Keratinocyte (primary cell): ENCODE results near the gene TRIM13. TPM values are rescaled to one million over a fixed set of nuclear protein-coding genes. Genes with fewer than 3 reads are reported as not detected.

Experiments used
- DNase-seq: peaks from one replicate; pipeline ENCODE4 v3.0.0-alpha.2; 2011; ENCODE audit warnings: low read depth, missing footprints, low spot score
- FAIRE-seq: peaks from 2 replicates; lab custom pipeline; 2011; peaks lifted over from hg19 to GRCh38; lab: Jason Lieb, UNC
- H2AFZ ChIP-seq: 2 replicates; pipeline ENCODE4 v1.6.0; 2012; ENCODE audit warnings: low read length, control low read depth, inconsistent platforms; ENCODE audit not compliant: control insufficient read depth
- H3K27ac ChIP-seq: 2 replicates; pipeline ENCODE4 v1.5.1; 2011; ENCODE audit warnings: low read length; ENCODE audit not compliant: control insufficient read depth, insufficient read depth
- H3K27me3 ChIP-seq: 3 replicates; pipeline ENCODE4 v1.6.0; 2011; ENCODE audit warnings: low read length; ENCODE audit not compliant: control insufficient read depth, insufficient read depth; ENCODE audit errors: extremely low read depth
- H3K36me3 ChIP-seq, 2 experiments: 2 replicates in 1 of 2; 3 replicates in 1 of 2; pipeline ENCODE4 v1.5.1; 2011; ENCODE audit warnings: low read length in 2 of 2, mild to moderate bottlenecking in 1 of 2; ENCODE audit not compliant: control insufficient read depth in 2 of 2, insufficient read depth in 2 of 2; ENCODE audit errors: extremely low read depth in 1 of 2
- H3K4me1 ChIP-seq: 3 replicates; pipeline ENCODE4 v1.5.1; 2011; ENCODE audit warnings: low read length; ENCODE audit not compliant: control insufficient read depth, insufficient read depth; ENCODE audit errors: extremely low read depth
- H3K4me2 ChIP-seq: 3 replicates; pipeline ENCODE4 v1.6.0; 2011; ENCODE audit warnings: low read depth, low read length; ENCODE audit not compliant: control insufficient read depth, insufficient read depth; ENCODE audit errors: extremely low read depth
- H3K4me3 ChIP-seq, 3 experiments: fragments of 200-600 bp in 1 of 3; sonication (generic) in 1 of 3; 2 replicates in 2 of 3; 3 replicates in 1 of 3; pipeline ENCODE4 v1.5.1; 2011 to 2016; ENCODE audit warnings: low read length in 3 of 3, mild to moderate bottlenecking in 3 of 3, control low read depth in 2 of 3, inconsistent platforms in 1 of 3, low read depth in 1 of 3, mixed read lengths in 1 of 3, mixed run types in 1 of 3, moderate library complexity in 1 of 3; ENCODE audit not compliant: control insufficient read depth in 2 of 3, insufficient read depth in 2 of 3; ENCODE audit errors: extremely low read depth in 1 of 3
- H3K79me2 ChIP-seq: 2 replicates; pipeline ENCODE4 v1.6.0; 2012; ENCODE audit warnings: low read length; ENCODE audit not compliant: control insufficient read depth, insufficient read depth
- H3K9ac ChIP-seq: 3 replicates; pipeline ENCODE4 v1.6.0; 2011; ENCODE audit warnings: low read length; ENCODE audit not compliant: control insufficient read depth, insufficient read depth; ENCODE audit errors: extremely low read depth
- H3K9me1 ChIP-seq: 3 replicates; pipeline ENCODE4 v1.6.0; 2011; ENCODE audit warnings: low read length; ENCODE audit not compliant: control insufficient read depth, insufficient read depth; ENCODE audit errors: extremely low read depth
- H3K9me3 ChIP-seq: 2 replicates; pipeline ENCODE4 v1.5.1; 2012; ENCODE audit warnings: low read depth, low read length; ENCODE audit not compliant: control insufficient read depth
- H4K20me1 ChIP-seq: 3 replicates; pipeline ENCODE4 v1.6.0; 2011; ENCODE audit warnings: low read length; ENCODE audit not compliant: control insufficient read depth, insufficient read depth; ENCODE audit errors: extremely low read depth
- EZH2 ChIP-seq: IDR thresholded peaks from one replicate; pipeline ENCODE4 v1.6.1; 2012; ENCODE audit warnings: inconsistent platforms, mild to moderate bottlenecking, low read length, moderate library complexity
- dilution Hi-C: fragments of 300-500 bp; cut with MboI; formaldehyde crosslinking; loops from one replicate; pipeline ENCODE4 v1.7.0; 2020; ENCODE audit warnings: low sequenced_read_pairs; ENCODE audit not compliant: extremely low pct_ligation_motif_present
- polyA plus RNA-seq, 5 experiments: library from polyadenylated mRNA; depleted of rRNA in 3 of 5; stranded (reverse) in 3 of 5; stranded (forward) in 1 of 5; unstranded in 1 of 5; fragments of >200 nt; gene quantifications; 1 replicate in 1 of 5; 2 replicates in 3 of 5; 3 replicates in 1 of 5; pipeline versions ENCODE4 v1.2.1 to v1.2.3, GENCODE V29; 2011 to 2012; ENCODE audit warnings: missing spikeins in 2 of 5, low read depth in 1 of 5, low replicate concordance in 1 of 5
- TF ChIP-seq, protein P1 (sequence below), 3 experiments: IDR thresholded peaks in 1 of 3; conservative IDR thresholded peaks in 1 of 3; optimal IDR thresholded peaks in 1 of 3; 2 replicates in 2 of 3; 3 replicates in 1 of 3; pipeline versions ENCODE3 to v1.5.1; 2011; ENCODE audit warnings: low read length in 3 of 3, mild to moderate bottlenecking in 3 of 3, moderate library complexity in 2 of 3, control low read depth in 1 of 3, inconsistent platforms in 1 of 3; ENCODE audit not compliant: insufficient read depth in 2 of 3; ENCODE audit errors: extremely low read depth in 1 of 3

TRIM13 gene
- polyA plus RNA-seq, 1 donor (not counting 4 experiments of a cell fraction or from before 2014, with no cell fraction given) = 26.5 TPM

- no peaks in the 10 kb centered on the region for H3K9me1 ChIP-seq
- H3K9ac ChIP-seq = no peak overlapping the region
- H3K4me3 ChIP-seq = no peak overlapping the region
- H3K36me3 ChIP-seq = peaks cover 0 to 5% of the 10 kb centered on the region in 2 experiments
- no peaks in the 10 kb centered on the region for H3K27me3 ChIP-seq
- H3K4me2 ChIP-seq = no peak overlapping the region
- H3K9me3 ChIP-seq = no peaks in the 10 kb centered on the region
- no peak overlapping the region for H3K27ac ChIP-seq
- H2AFZ ChIP-seq = no peak overlapping the region
- no peaks in the 10 kb centered on the region for H3K4me1 ChIP-seq
- dilution Hi-C loops = no loop called here
- no peaks in the 10 kb centered on the region for H3K79me2 ChIP-seq
- TF ChIP-seq, protein P1, sequence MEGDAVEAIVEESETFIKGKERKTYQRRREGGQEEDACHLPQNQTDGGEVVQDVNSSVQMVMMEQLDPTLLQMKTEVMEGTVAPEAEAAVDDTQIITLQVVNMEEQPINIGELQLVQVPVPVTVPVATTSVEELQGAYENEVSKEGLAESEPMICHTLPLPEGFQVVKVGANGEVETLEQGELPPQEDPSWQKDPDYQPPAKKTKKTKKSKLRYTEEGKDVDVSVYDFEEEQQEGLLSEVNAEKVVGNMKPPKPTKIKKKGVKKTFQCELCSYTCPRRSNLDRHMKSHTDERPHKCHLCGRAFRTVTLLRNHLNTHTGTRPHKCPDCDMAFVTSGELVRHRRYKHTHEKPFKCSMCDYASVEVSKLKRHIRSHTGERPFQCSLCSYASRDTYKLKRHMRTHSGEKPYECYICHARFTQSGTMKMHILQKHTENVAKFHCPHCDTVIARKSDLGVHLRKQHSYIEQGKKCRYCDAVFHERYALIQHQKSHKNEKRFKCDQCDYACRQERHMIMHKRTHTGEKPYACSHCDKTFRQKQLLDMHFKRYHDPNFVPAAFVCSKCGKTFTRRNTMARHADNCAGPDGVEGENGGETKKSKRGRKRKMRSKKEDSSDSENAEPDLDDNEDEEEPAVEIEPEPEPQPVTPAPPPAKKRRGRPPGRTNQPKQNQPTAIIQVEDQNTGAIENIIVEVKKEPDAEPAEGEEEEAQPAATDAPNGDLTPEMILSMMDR (optimal IDR thresholded peaks at IDR 0.05 in 1 of 3, IDR thresholded peaks at IDR 0.05 in 1 of 3, conservative IDR thresholded peaks at IDR 0.05 in 1 of 3; ENCODE audit: extremely low read depth in 1 of 3, insufficient read depth in 2 of 3, low read length in 3 of 3) = no peak
- TF ChIP-seq EZH2 = no peak
- DNase-seq (no peak), FAIRE-seq (no peak)
- no peaks in the 10 kb centered on the region for H4K20me1 ChIP-seq
These were observed 19.6 kb downstream of the TRIM13 start for GRCh38 chr13:50016444-50016843.

- FAIRE-seq (no peak), DNase-seq (no peak)
- dilution Hi-C loops = no loop called here
These were observed 21.0 kb downstream of the TRIM13 start for GRCh38 chr13:50017819-50018218.

More at GRCh38 chr13:50017819-50018218, 21.0 kb downstream of the TRIM13 start:
- Histone ChIP-seq H4K20me1 (no peaks in the 10 kb centered on the region), H3K4me3 (no peak overlapping the region), H3K27ac (no peak overlapping the region), H2AFZ (no peak overlapping the region), H3K9ac (no peak overlapping the region), H3K27me3 (no peaks in the 10 kb centered on the region), H3K4me1 (no peaks in the 10 kb centered on the region), H3K79me2 (no peaks in the 10 kb centered on the region), H3K9me1 (no peaks in the 10 kb centered on the region), H3K9me3 (no peaks in the 10 kb centered on the region), H3K36me3 (peaks cover 0 to 2% of the 10 kb centered on the region in 2 experiments), H3K4me2 (no peak overlapping the region)
- no peak for TF ChIP-seq EZH2
- TF ChIP-seq, protein P1 (optimal IDR thresholded peaks at IDR 0.05 in 1 of 3, IDR thresholded peaks at IDR 0.05 in 1 of 3, conservative IDR thresholded peaks at IDR 0.05 in 1 of 3; ENCODE audit: extremely low read depth in 1 of 3, insufficient read depth in 2 of 3, low read length in 3 of 3) = no peak
